K562 (cell line): ENCODE measurements around the gene UNKL. TPM values are rescaled to one million over a fixed set of nuclear protein-coding genes. Genes with fewer than 3 reads are reported as not detected.

Experiments used
- ATAC-seq: fragments of 200-7000 bp; cut with Tn5 transposase; 3 replicates; pipeline ENCODE4 v1.9.1; 2020; ENCODE audit warnings: moderate library complexity
- BruUV-seq: library from RNA; stranded (reverse); fragments of 400-500 nt; replicated peaks from 2 replicates; lab custom pipeline; 2021; lab: Mats Ljungman, UMichigan
- CTCF ChIA-PET: fragments of 300-600 bp; formaldehyde crosslinking; extraction: SDS; loops from one replicate; lab custom pipeline; 2021; ENCODE audit warnings: low intra/inter-chr PET ratio; lab: Yijun Ruan, JAX
- POLR2A ChIA-PET: fragments of 300-600, 350-650 bp; sonication (Branson Sonifier 250); formaldehyde crosslinking; extraction: SDS; loops from one replicate; lab custom pipeline; 2021; ENCODE audit warnings: antibody characterized with exemption, inconsistent platforms; lab: Yijun Ruan, JAX
- DNase-seq, 4 experiments: peaks; one replicate each; pipeline versions ENCODE4 v3.0.0 to v3.0.0-alpha.2; 2011 to 2018; ENCODE audit warnings: low spot score in 3 of 4, mixed read lengths in 3 of 4; ENCODE audit errors: extremely low read depth in 1 of 4
- FAIRE-seq: peaks from 2 replicates; lab custom pipeline; 2011; peaks lifted over from hg19 to GRCh38; lab: Jason Lieb, UNC
- H2AFZ ChIP-seq: 2 replicates; pipeline ENCODE4 v1.6.0; 2011; ENCODE audit warnings: low read depth, low read length, control low read depth, inconsistent platforms
- H3K27ac ChIP-seq: fragments of 200-600 bp; 3 replicates; pipeline ENCODE4 v1.8.0; 2011; ENCODE audit warnings: low read depth, mild to moderate bottlenecking, control low read depth, inconsistent platforms, low read length, moderate library complexity, mixed read lengths; ENCODE audit errors: extremely low read depth
- H3K27me3 ChIP-seq, 2 experiments: fragments of 300-600 bp in 1 of 2; 2 replicates in 1 of 2; 3 replicates in 1 of 2; pipeline versions ENCODE4 v1.6.0 to v1.8.0; 2011; ENCODE audit warnings: inconsistent platforms in 2 of 2, low read length in 2 of 2, mild to moderate bottlenecking in 1 of 2, mixed read lengths in 1 of 2, moderate library complexity in 1 of 2; ENCODE audit not compliant: control insufficient read depth in 2 of 2, insufficient read depth in 2 of 2
- H3K36me3 ChIP-seq: fragments of 300-600 bp; 3 replicates; pipeline ENCODE4 v1.8.0; 2011; ENCODE audit warnings: mild to moderate bottlenecking, low read length, inconsistent platforms; ENCODE audit not compliant: control insufficient read depth, insufficient read depth
- H3K4me1 ChIP-seq, 2 experiments: fragments of 200-600 bp in 1 of 2; replicated peaks in 1 of 2; 2 replicates in 1 of 2; 3 replicates in 1 of 2; pipeline versions ENCODE4 v1.5.1 to v1.8.0; 2011; ENCODE audit warnings: inconsistent platforms in 2 of 2, low read length in 2 of 2, mild to moderate bottlenecking in 1 of 2, mixed read lengths in 1 of 2, moderate library complexity in 1 of 2; ENCODE audit not compliant: control insufficient read depth in 2 of 2, insufficient read depth in 2 of 2
- H3K4me2 ChIP-seq: 2 replicates; pipeline ENCODE4 v1.6.1; 2011; ENCODE audit warnings: low read length, control low read depth, inconsistent platforms, mixed read lengths; ENCODE audit not compliant: insufficient read depth
- H3K4me3 ChIP-seq: fragments of 200-600 bp; sonication (generic), shearing (Covaris generic); 2 replicates; pipeline ENCODE4 v1.5.1; 2016; ENCODE audit warnings: control low read depth, inconsistent platforms
- H3K79me2 ChIP-seq: fragments of 200-600 bp; 3 replicates; pipeline ENCODE4 v1.8.0; 2011; ENCODE audit warnings: low read length, inconsistent platforms; ENCODE audit not compliant: control insufficient read depth, insufficient read depth
- H3K9ac ChIP-seq, 2 experiments: 2 replicates each; pipeline versions ENCODE4 v1.6.0 to v1.6.1; 2011; ENCODE audit warnings: low read depth in 2 of 2, low read length in 2 of 2, control low read depth in 1 of 2, inconsistent platforms in 1 of 2, mild to moderate bottlenecking in 1 of 2, mixed read lengths in 1 of 2; ENCODE audit not compliant: insufficient read depth in 1 of 2
- H3K9me1 ChIP-seq: one replicate; pipeline ENCODE4 v1.6.0; 2011; ENCODE audit warnings: inconsistent platforms, mild to moderate bottlenecking, low read length, moderate library complexity; ENCODE audit not compliant: control insufficient read depth, insufficient read depth
- H3K9me3 ChIP-seq: replicated peaks from 2 replicates; pipeline ENCODE4 v1.5.1; 2011; ENCODE audit warnings: low read depth, low read length, inconsistent platforms; ENCODE audit not compliant: control insufficient read depth, insufficient read depth
- H4K20me1 ChIP-seq: replicated peaks from 2 replicates; pipeline ENCODE4 v1.6.1; 2011; ENCODE audit warnings: low read length, inconsistent platforms, mixed read lengths; ENCODE audit not compliant: control insufficient read depth, insufficient read depth
- CBX3 ChIP-seq, 2 experiments: IDR thresholded peaks; 1 replicate in 1 of 2; 2 replicates in 1 of 2; pipeline ENCODE4 v1.6.1; 2012; ENCODE audit warnings: inconsistent platforms in 2 of 2, low read length in 2 of 2, borderline replicate concordance in 1 of 2, control low read depth in 1 of 2
- CHAMP1 ChIP-seq: fragments of 450-650 bp; IDR thresholded peaks from 2 replicates; pipeline ENCODE4 v1.6.1; 2016; ENCODE audit warnings: mild to moderate bottlenecking
- ETS1 ChIP-seq: conservative IDR thresholded peaks from 2 replicates; pipeline ENCODE4 v1.6.1; 2011; ENCODE audit warnings: low read depth, mild to moderate bottlenecking, low read length; ENCODE audit not compliant: control insufficient read depth
- EZH2 ChIP-seq: IDR thresholded peaks from 2 replicates; pipeline ENCODE4 v1.6.1; 2012; ENCODE audit warnings: low read depth, mild to moderate bottlenecking, inconsistent platforms, low read length, borderline replicate concordance
- FIP1L1 ChIP-seq: fragments of 200-400 bp; formaldehyde crosslinking; IDR thresholded peaks from 2 replicates; pipeline ENCODE4 v1.6.1; 2018; ENCODE audit warnings: mild to moderate bottlenecking, low read depth, low read length; ENCODE audit not compliant: poor library complexity, severe bottlenecking
- KAT8 ChIP-seq: fragments of 450-650 bp; IDR thresholded peaks from 2 replicates; pipeline ENCODE4 v1.6.1; 2016; ENCODE audit warnings: low read depth, mild to moderate bottlenecking
- KLF6 ChIP-seq: fragments of 250-450 bp; sonication (Bioruptor Pico); IDR thresholded peaks from 2 replicates; pipeline ENCODE4 v1.4.0; 2020; ENCODE audit warnings: mild to moderate bottlenecking, moderate library complexity, borderline replicate concordance
- MNT ChIP-seq, 2 experiments: fragments of 450-650 bp; conservative IDR thresholded peaks; 2 replicates each; pipeline ENCODE4 v1.6.1; 2017; ENCODE audit warnings: mild to moderate bottlenecking in 2 of 2, moderate library complexity in 2 of 2
- SMARCC2 ChIP-seq: fragments of 450-650 bp; IDR thresholded peaks from 2 replicates; pipeline ENCODE4 v1.6.1; 2017; ENCODE audit warnings: antibody characterized with exemption, moderate library complexity, mild to moderate bottlenecking, low read depth
- ZBTB5 ChIP-seq: fragments of 450-650 bp; IDR thresholded peaks from 2 replicates; pipeline ENCODE4 v1.6.1; 2017; ENCODE audit warnings: antibody characterized with exemption
- ZNF274 ChIP-seq: IDR thresholded peaks from 2 replicates; pipeline ENCODE4 v1.6.1; 2011; ENCODE audit warnings: low read depth, mild to moderate bottlenecking, low read length, moderate library complexity, borderline replicate concordance
- ZNF766 ChIP-seq: fragments of 200-800 bp; sonication (Bioruptor generic); conservative IDR thresholded peaks from 2 replicates; pipeline ENCODE4 v1.6.1; 2016; ENCODE audit warnings: missing genetic modification characterization, missing compliant biosample characterization
- WGBS: fragments of 100-300 bp; shearing (Covaris generic); methylation state at CpG from one replicate; pipeline ENCODE4 v1.1.6; 2016; ENCODE audit warnings: low coverage, mixed read lengths; ENCODE audit not compliant: insufficient coverage; ENCODE audit errors: missing lambda C conversion rate; 5-methylcytosine and 5-hydroxymethylcytosine counted together
- in situ Hi-C: fragments of 300-500 bp; cut with MboI; formaldehyde crosslinking; loops from 4 replicates; pipeline ENCODE4 v1.15.0; 2018; ENCODE audit warnings: inconsistent platforms, mixed read lengths
- intact Hi-C: fragments of 100-400 bp; cut with micrococcal nuclease; formaldehyde crosslinking; loops from 2 replicates; pipeline ENCODE4 v1.14.2; 2022
- polyA plus RNA-seq, 8 experiments: library from polyadenylated mRNA; depleted of rRNA in 4 of 8; stranded (reverse) in 5 of 8; unstranded in 3 of 8; fragments of >200 nt; fragmentation: Nextera tagmentation in 2 of 8; fragmentation: Illumina TruSeq in 1 of 8; extraction: Ambion mirVana in 2 of 8; extraction: Trizol in 1 of 8; gene quantifications; 2 replicates each; pipeline versions ENCODE4 v1.2.1 to v1.2.3, GENCODE V29; 2011 to 2014; ENCODE audit warnings: inconsistent platforms in 1 of 8, missing spikeins in 1 of 8
- total RNA-seq, 7 experiments: library from RNA; depleted of rRNA in 6 of 7; stranded (reverse); fragments of >200 nt in 6 of 7; fragmentation: Illumina TruSeq in 2 of 7; extraction: Trizol in 2 of 7; gene quantifications; 2 replicates each; pipeline versions ENCODE4 v1.2.1 to v1.2.3, GENCODE V29; 2011 to 2021; ENCODE audit warnings: low replicate concordance in 1 of 7

UNKL gene
- total and polyA plus RNA-seq, 9 of the 15 experiments (the other 6 are each of a cell fraction or from before 2014, with no cell fraction given) = 0.37 to 30.2 (median 5.1) TPM

DNA sequence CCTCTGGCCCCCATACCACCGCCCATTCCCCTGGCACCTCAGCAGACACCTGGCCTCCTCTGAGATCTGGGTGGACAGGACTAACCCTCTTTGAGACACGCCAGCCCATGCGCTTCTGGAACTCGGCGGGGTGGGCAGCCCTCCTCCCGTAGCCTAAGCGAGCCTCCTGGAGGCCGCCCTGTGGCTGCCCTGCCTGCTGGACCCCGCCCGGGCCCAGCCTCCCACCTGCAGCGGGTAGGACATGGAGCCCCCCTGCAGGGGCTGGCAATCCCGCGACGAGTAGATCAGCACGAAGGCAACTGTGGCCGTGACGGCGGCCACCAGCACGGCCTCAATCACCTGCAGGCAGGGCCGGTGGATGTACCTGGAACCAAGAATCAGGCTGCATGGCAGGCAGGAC lies 38.0 kb upstream of the UNKL start:
- no peak overlapping the region for H3K27ac ChIP-seq
- H3K9ac ChIP-seq = no peak overlapping the region; a peak in 1 of 4 replicates
- FAIRE-seq (no peak), DNase-seq (no peak), ATAC-seq (no peak)
- peaks cover 81% of the 10 kb centered on the region; the same call in 2 of the 3 replicates for H3K36me3 ChIP-seq
- no peak overlapping the region for H2AFZ ChIP-seq
- no peaks in the 10 kb centered on the region for H4K20me1 ChIP-seq
- POLR2A ChIA-PET = no interaction called here
- no peaks in the 10 kb centered on the region for H3K79me2 ChIP-seq
- H3K9me3 ChIP-seq = no peaks in the 10 kb centered on the region
- peaks cover 2% of the 10 kb centered on the region for H3K9me1 ChIP-seq
- H3K4me3 ChIP-seq = no peak overlapping the region
- no peak overlapping the region for H3K4me2 ChIP-seq
- no peaks in the 10 kb centered on the region for H3K27me3 ChIP-seq
- peaks cover 0 to 17% of the 10 kb centered on the region in 2 experiments; a peak in 2 of 5 replicates for H3K4me1 ChIP-seq
- 86% methylated on average over 8 of the region's 20 CpGs for WGBS
- in situ Hi-C loops = no loop called here
- CTCF ChIA-PET = no interaction called here
- intact Hi-C loops = no loop called here
- BruUV-seq = no TSS peak
- no peak for TF ChIP-seq ETS1
- no peak for TF ChIP-seq CBX3 (IDR thresholded peaks at IDR 0.05; ENCODE audit: borderline replicate concordance in 1 of 2, low read length in 2 of 2)
- TF ChIP-seq EZH2 = no peak
- TF ChIP-seq KLF6 = no peak
- no peak for TF ChIP-seq ZNF274
- TF ChIP-seq ZBTB5 = no peak
- TF ChIP-seq SMARCC2 = no peak
- TF ChIP-seq KAT8 = no peak
- TF ChIP-seq MNT (conservative IDR thresholded peaks at IDR 0.05) = no peak
- TF ChIP-seq CHAMP1 = no peak
- no peak for TF ChIP-seq FIP1L1
- no peak for TF ChIP-seq ZNF766 (CRISPR knock-in tag)
